ENCODE results near the gene NIPSNAP3A.

- TF ChIP-seq EZH2 (IDR thresholded peaks at IDR 0.05) (no peak), POLR2AphosphoS5 (IDR thresholded peaks at IDR 0.05; ENCODE audit: borderline replicate concordance, low read depth, low read length) (no peak), FOXP2 (optimal IDR thresholded peaks at IDR 0.05; ENCODE audit: control extremely low read depth, extremely low read length, insufficient read depth) (no peak)
These were observed 58.0 kb downstream of the NIPSNAP3A start for GRCh38 chr9:104805441-104805840.
